Activated naive CD8-positive, alpha-beta T cell treated with anti-CD3 and anti-CD28 coated beads, Interleukin-2, amount 50 U/mL, for 24 hours (primary cell): ENCODE measurements around the gene NFATC2.

Experiments
- ATAC-seq: fragments of 150-1000 bp; cut with Tn5 transposase; one replicate; pipeline ENCODE4 v1.10.0; 2021
- DNase-seq: peaks from one replicate; pipeline ENCODE4 v3.0.0; 2021
- H3K27ac Mint-ChIP-seq: one replicate; pipeline ENCODE4 v1.8.0; 2021; ENCODE audit warnings: mild to moderate bottlenecking, mixed read lengths
- H3K27me3 Mint-ChIP-seq: one replicate; pipeline ENCODE4 v1.8.0; 2021; ENCODE audit warnings: mixed read lengths
- H3K36me3 Mint-ChIP-seq: one replicate; pipeline ENCODE4 v1.8.0; 2021; ENCODE audit warnings: low read depth, mixed read lengths
- H3K4me1 Mint-ChIP-seq: one replicate; pipeline ENCODE4 v1.8.0; 2021; ENCODE audit warnings: mixed read lengths
- H3K4me3 Mint-ChIP-seq: one replicate; pipeline ENCODE4 v1.8.0; 2021; ENCODE audit warnings: mild to moderate bottlenecking, moderate library complexity, mixed read lengths
- H3K9me3 Mint-ChIP-seq: one replicate; pipeline ENCODE4 v1.8.0; 2021; ENCODE audit warnings: mixed read lengths

NFATC2 gene

DNA sequence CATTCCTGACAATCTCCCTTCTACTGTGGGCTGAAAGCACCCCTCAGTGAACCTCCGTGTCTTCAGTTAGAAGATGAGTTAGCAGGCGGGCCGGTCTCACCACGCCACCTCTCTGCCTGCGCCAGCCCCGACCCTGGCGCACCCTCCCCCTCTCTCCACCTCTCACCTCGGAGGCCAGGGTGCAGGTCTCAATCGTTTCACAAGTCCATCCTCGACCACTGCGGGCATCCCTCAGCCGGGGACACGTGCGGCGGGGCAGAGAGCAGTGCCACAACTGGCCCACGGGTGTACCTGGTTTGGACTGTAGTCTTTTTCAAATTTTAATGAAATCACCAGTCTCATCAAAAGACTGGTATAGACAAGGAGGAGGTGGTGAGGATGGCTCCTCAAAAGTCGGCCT lies 34.4 kb downstream of the NFATC2 start:
- no peak overlapping the region for H3K27ac Mint-ChIP-seq
- H3K4me3 Mint-ChIP-seq = no peak overlapping the region
- no peaks in the 10 kb centered on the region for H3K9me3 Mint-ChIP-seq
- ATAC-seq (no peak), DNase-seq (no peak)
- peaks cover 56% of the 10 kb centered on the region for H3K36me3 Mint-ChIP-seq
- no peaks in the 10 kb centered on the region for H3K27me3 Mint-ChIP-seq
- H3K4me1 Mint-ChIP-seq = peaks cover 50% of the 10 kb centered on the region

DNA sequence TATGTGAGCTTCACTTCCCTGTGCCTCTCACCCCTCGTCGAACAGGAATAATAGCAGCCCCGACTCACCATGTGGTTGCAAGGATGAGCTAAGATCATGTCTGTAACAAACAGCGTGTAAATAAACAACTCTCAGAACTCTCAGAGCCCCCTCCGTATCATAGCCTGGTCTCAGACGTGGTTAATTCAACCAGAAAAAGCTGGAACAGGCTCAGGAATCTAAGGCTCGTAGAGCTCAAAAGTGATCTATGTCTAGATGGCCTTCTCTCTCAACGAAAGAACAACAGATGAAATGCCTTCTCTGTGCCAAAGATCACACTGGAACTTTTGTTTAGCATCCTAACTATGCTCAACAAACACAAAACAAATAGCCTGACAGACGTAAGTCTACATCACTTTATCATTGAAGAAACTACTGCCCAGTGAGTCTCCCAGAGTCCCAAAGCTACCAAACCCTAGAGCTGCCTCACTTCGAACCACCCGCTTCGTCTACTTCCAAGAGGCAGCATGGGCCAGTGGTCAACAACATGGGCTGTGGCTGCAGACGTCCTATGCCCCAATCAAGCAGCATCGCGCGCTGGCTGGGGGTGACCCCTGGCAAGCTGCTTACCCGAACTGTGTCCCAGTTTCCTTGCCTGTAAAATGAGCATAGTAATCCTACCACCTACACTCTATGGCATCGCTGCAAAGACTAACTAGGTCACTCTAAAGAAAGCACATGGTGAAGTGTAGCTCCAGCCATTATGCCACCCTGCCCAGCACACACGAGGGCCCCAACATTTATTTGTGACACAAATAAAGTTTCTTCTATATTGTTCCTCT lies 35.1 kb downstream of the NFATC2 start:
- Mint-ChIP-seq H3K4me3 (no peak overlapping the region), H3K4me1 (peaks cover 43% of the 10 kb centered on the region), H3K27ac (no peak overlapping the region), H3K9me3 (no peaks in the 10 kb centered on the region), H3K27me3 (no peaks in the 10 kb centered on the region), H3K36me3 (peaks cover 54% of the 10 kb centered on the region)
- DNase-seq (no peak), ATAC-seq (no peak)

GRCh38 chr20:51506527-51507215 lies 35.8 kb downstream of the NFATC2 start:
- no peak overlapping the region for H3K27ac Mint-ChIP-seq
- H3K4me3 Mint-ChIP-seq = no peak overlapping the region
- H3K36me3 Mint-ChIP-seq = peaks cover 49% of the 10 kb centered on the region

DNA sequence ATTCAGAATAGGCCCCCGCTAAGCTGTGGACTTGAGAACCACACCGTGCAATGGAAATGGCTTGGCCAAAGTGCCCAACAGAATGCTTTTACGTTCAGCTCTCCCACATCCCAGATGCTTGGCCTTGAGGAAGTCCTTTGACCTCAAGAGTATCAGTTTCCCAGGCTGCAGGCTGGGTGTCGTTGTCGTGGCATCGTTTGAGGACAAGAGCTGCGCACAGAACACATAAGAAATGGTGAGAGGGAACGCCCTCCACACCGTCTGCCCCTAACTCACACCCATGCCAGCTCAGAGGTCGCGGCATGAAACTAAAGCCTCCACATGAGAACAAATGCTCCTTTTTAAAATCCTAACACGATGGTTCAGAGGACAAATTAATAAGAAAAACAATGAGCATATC lies 37.0 kb downstream of the NFATC2 start:
- DNase-seq (no peak), ATAC-seq (no peak)
- Mint-ChIP-seq H3K4me3 (no peak overlapping the region), H3K27ac (peak overlapping the region; percentile 35), H3K9me3 (no peaks in the 10 kb centered on the region), H3K27me3 (no peaks in the 10 kb centered on the region), H3K36me3 (peaks cover 39% of the 10 kb centered on the region), H3K4me1 (peaks cover 40% of the 10 kb centered on the region)

More at GRCh38 chr20:51506527-51507215, 35.8 kb downstream of the NFATC2 start:
- Mint-ChIP-seq H3K4me1 (peaks cover 40% of the 10 kb centered on the region), H3K27me3 (no peaks in the 10 kb centered on the region), H3K9me3 (no peaks in the 10 kb centered on the region)
- no peak for ATAC-seq
- no peak for DNase-seq

- no peak overlapping the region for H3K4me3 Mint-ChIP-seq
- ATAC-seq (no peak), DNase-seq (no peak)
- H3K9me3 Mint-ChIP-seq = peaks cover 7% of the 10 kb centered on the region
- no peak overlapping the region for H3K27ac Mint-ChIP-seq
- H3K4me1 Mint-ChIP-seq = peaks cover 49% of the 10 kb centered on the region
- peaks cover 42% of the 10 kb centered on the region for H3K36me3 Mint-ChIP-seq
- H3K27me3 Mint-ChIP-seq = no peaks in the 10 kb centered on the region
These were observed 39.1 kb downstream of the NFATC2 start for GRCh38 chr20:51503376-51503775.

DNA sequence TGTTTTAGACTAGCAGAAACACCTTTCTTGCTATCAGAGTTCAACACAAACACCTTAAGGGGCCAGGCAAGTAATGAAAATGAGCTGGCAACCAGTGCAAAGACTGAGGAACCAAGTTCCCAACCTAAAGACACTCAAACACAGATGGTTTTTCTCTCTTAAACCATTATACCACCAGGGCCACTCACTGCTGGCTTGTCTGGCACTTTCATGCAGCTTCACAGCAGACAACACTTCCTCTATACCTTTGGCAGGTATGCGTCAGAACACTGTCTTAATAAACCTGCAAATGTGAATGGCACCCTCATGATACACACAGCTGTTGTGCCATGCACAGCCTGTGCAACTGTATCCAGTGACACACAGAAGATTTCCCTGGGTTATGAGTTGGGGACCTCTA lies 41.6 kb downstream of the NFATC2 start:
- peaks cover 45% of the 10 kb centered on the region for H3K36me3 Mint-ChIP-seq
- peaks cover 7% of the 10 kb centered on the region for H3K9me3 Mint-ChIP-seq
- peaks cover 72% of the 10 kb centered on the region for H3K4me1 Mint-ChIP-seq
- DNase-seq (no peak), ATAC-seq (peak; percentile 18)
- peak overlapping the region; percentile 79 for H3K27ac Mint-ChIP-seq
- no peaks in the 10 kb centered on the region for H3K27me3 Mint-ChIP-seq
- no peak overlapping the region for H3K4me3 Mint-ChIP-seq

DNA sequence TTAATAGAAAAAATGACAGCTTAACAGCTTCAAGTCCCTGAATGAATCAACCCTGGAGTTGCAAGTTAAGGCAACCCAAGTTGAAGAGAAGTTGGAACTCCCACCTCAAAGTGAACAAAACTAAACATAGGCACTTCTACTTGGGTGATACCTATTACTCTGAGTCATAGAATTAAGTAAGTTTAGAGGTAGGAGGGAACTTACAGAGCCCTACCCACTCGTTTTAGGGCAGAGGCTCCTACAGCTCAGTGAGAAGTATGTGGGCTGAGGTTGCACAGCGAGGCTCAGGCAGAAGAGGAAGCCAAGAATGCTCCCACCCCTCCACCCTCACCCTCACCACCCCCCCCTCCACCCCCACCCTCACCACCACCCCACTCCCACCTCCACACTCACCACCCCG lies 42.2 kb downstream of the NFATC2 start:
- peaks cover 73% of the 10 kb centered on the region for H3K4me1 Mint-ChIP-seq
- H3K4me3 Mint-ChIP-seq = no peak overlapping the region
- peak overlapping the region; percentile 96 for H3K27ac Mint-ChIP-seq
- peaks cover 7% of the 10 kb centered on the region for H3K9me3 Mint-ChIP-seq
- peaks cover 45% of the 10 kb centered on the region for H3K36me3 Mint-ChIP-seq
- H3K27me3 Mint-ChIP-seq = no peaks in the 10 kb centered on the region
- DNase-seq = no peak
- ATAC-seq = peak; percentile 84

- peaks cover 80% of the 10 kb centered on the region for H3K4me1 Mint-ChIP-seq
- peak overlapping the region; percentile 71 for H3K4me3 Mint-ChIP-seq
- DNase-seq (no peak), ATAC-seq (no peak)
- H3K27ac Mint-ChIP-seq = peak overlapping the region; percentile 96
- peaks cover 44% of the 10 kb centered on the region for H3K36me3 Mint-ChIP-seq
- no peaks in the 10 kb centered on the region for H3K27me3 Mint-ChIP-seq
- peaks cover 7% of the 10 kb centered on the region for H3K9me3 Mint-ChIP-seq
These were observed 43.6 kb downstream of the NFATC2 start for GRCh38 chr20:51498765-51499540.

DNA sequence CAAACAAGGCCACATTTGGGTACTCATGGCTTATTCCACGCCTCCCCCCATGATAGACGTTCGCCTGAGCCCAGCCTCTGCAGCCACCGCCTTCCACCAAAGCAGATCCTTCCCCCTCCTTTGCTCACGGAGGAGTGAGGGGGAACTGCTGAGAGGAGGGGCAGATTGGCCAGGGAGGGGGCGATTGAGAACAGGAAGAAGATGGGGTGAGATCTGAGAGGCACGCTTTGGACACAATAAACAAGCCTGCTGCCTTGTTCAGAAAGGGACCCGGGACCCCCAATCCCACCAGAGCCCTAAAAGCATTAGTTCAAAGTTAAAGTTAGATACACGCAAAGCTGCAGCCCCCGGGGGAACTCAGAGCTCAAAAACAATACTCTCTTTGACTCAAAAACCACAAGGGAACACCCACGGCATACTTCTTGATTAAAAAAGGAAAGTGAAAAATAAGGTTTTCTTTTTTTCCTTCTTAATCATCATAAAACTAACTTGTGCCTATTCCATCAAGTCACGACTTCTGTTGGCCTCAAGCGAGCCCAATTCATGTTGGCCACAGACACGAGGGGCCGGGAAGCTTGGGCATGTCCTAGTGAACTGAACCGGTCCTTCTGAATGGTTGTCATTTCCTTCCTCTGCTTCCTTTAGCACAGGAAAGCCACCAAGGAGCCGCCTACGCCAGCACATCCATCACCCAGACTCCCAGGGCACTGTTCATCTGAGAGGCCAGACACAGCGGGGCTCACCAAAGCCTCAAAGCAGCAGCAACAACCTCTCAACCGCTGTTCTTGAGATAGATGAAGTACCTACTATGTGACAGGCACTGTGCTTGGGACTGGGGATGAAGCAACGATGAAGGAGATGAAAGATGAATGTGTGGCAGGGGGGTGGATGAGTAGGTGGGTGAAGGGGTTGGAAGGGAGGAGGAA lies 44.7 kb downstream of the NFATC2 start:
- ATAC-seq (peak; percentile 37), DNase-seq (peak; percentile 64)
- Mint-ChIP-seq H3K27me3 (no peaks in the 10 kb centered on the region), H3K36me3 (peaks cover 47% of the 10 kb centered on the region), H3K27ac (peak overlapping the region; percentile 96), H3K4me3 (peak overlapping the region; percentile 71), H3K9me3 (peaks cover 7% of the 10 kb centered on the region), H3K4me1 (peaks cover 91% of the 10 kb centered on the region)

DNA sequence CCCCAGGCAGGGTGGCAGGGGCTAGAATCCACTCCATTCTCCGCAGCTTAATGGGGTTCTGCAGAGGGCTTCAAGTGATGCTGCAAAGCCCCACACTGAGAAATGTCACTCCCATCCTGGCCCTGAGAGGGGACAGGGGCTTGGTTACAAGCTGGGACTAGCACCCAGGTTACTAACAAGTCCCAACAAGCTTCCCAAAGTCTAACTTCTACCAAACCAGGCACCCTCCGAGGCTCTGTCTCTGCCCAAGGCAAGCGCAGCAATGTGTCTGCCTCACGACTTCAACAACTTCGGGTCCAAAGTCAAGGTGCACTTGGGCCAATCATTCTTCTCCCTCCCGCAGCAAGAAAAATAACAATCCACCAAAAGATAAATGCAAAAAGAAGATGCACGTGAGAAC lies 45.6 kb downstream of the NFATC2 start:
- Mint-ChIP-seq H3K4me1 (peaks cover 94% of the 10 kb centered on the region), H3K27me3 (no peaks in the 10 kb centered on the region), H3K9me3 (peaks cover 7% of the 10 kb centered on the region), H3K4me3 (peak overlapping the region; percentile 71), H3K27ac (peak overlapping the region; percentile 96), H3K36me3 (peaks cover 44% of the 10 kb centered on the region)
- DNase-seq (no peak), ATAC-seq (no peak)

GRCh38 chr20:51495921-51496545 lies 46.5 kb downstream of the NFATC2 start:
- peaks cover 7% of the 10 kb centered on the region for H3K9me3 Mint-ChIP-seq
- H3K36me3 Mint-ChIP-seq = peaks cover 52% of the 10 kb centered on the region
- peak overlapping the region; percentile 96 for H3K27ac Mint-ChIP-seq
- ATAC-seq (no peak), DNase-seq (no peak)
- H3K27me3 Mint-ChIP-seq = no peaks in the 10 kb centered on the region
- peaks cover 97% of the 10 kb centered on the region for H3K4me1 Mint-ChIP-seq
- H3K4me3 Mint-ChIP-seq = peak overlapping the region; percentile 64

DNA sequence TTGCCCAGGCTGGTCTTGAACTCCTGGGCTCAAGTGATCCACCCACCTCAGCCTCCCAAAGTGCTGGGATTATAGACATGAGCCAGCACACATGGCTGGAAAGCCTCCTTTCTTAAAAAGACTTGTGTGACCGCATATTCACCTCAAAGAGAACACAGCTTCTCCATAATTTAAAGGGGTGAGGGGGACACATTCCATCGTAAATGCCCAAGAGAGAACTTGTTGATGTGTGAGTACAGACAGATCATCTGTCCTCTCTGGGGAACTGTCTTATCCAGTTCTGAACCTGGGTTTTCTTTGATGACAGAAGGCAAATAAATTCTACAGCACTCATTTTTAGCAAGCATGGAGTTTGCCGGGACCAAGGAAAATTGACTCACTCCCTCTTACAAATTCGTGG lies 47.2 kb downstream of the NFATC2 start:
- H3K27me3 Mint-ChIP-seq = no peaks in the 10 kb centered on the region
- peak overlapping the region; percentile 64 for H3K4me3 Mint-ChIP-seq
- peaks cover 97% of the 10 kb centered on the region for H3K4me1 Mint-ChIP-seq
- H3K9me3 Mint-ChIP-seq = peaks cover 7% of the 10 kb centered on the region
- no peak for ATAC-seq
- peaks cover 58% of the 10 kb centered on the region for H3K36me3 Mint-ChIP-seq
- DNase-seq = no peak
- H3K27ac Mint-ChIP-seq = peak overlapping the region; percentile 96

DNA sequence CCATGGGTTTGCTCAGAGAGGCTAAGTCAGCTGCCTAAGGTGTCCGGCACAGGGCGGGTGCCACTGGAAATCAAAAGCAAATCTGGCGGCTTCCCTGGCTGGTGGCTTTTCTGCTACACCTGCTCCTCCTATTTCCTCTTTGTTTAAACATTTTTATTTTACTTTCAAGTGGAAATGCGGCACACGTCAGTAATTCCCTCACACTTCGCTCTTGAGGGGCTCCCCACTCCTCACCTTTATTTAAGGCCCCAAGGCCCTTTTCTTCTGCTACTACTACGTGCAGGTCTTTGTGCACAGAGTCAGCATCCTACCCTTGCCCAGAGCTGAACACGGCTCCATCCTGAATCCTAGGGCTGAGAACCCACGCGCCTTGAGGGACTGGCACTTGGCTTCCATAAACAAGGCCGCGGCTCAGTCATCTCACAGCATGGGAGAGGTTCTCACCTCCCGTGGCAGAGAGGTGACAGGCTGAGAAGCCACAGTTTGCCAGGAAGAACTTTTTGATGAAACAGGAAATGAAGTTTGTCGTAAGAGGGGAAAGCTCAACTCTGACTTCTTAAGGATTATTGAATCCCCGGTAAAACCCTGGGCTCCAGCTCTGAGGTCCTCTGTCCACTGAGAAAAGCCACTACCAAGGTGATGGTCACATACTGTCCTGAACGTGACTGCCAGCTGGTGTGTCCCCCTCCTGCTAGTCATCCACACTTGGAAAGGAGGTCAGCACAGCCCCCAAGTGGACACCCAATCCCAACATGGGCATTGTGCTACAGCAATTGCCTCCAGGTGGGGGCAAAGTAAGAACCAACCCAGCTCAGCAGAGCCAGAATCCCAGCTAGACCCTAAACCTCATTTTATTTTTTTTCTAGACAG lies 48.0 kb downstream of the NFATC2 start:
- DNase-seq = peak; percentile 40
- Mint-ChIP-seq H3K4me3 (peak overlapping the region; percentile 64), H3K27me3 (no peaks in the 10 kb centered on the region), H3K27ac (peak overlapping the region; percentile 96), H3K36me3 (peaks cover 60% of the 10 kb centered on the region), H3K9me3 (peaks cover 7% of the 10 kb centered on the region), H3K4me1 (peaks cover 97% of the 10 kb centered on the region)
- ATAC-seq = no peak
